Urinary bladder (tissue), 4 donors: ENCODE data around the gene NIM1K. TPM values are rescaled to one million over a fixed set of nuclear protein-coding genes. Genes with fewer than 3 reads are reported as not detected.
A peak's percentile ranks its signal among the peaks of the same experiment; 100 is the strongest.
"Not testable (repeated sequence)": the region's sequence is repeated elsewhere in the genome, so short reads cannot be mapped to it uniquely, and the experiment has no call there.

Source experiments
- DNase-seq: peaks from one replicate; pipeline ENCODE4 v3.0.0-alpha.2; 2015; ENCODE audit errors: extremely low spot score
- H3K27ac ChIP-seq: one replicate; pipeline ENCODE4 v1.5.1; 2013; ENCODE audit warnings: low read depth, mild to moderate bottlenecking, moderate library complexity
- H3K36me3 ChIP-seq: one replicate; pipeline ENCODE4 v1.6.1; 2013; ENCODE audit warnings: mild to moderate bottlenecking, moderate library complexity; ENCODE audit not compliant: insufficient read depth
- H3K4me1 ChIP-seq: one replicate; pipeline ENCODE4 v1.6.1; 2013; ENCODE audit warnings: mild to moderate bottlenecking, moderate library complexity; ENCODE audit not compliant: insufficient read depth
- H3K4me3 ChIP-seq: one replicate; pipeline ENCODE4 v1.5.1; 2013; ENCODE audit warnings: low read depth, low read length
- WGBS: extraction: QIAGEN DNeasy Blood & Tissue Kit; methylation state at CpG from one replicate; pipeline ENCODE4 v1.1.7; 2013; 5-methylcytosine and 5-hydroxymethylcytosine counted together
- polyA plus RNA-seq: library from polyadenylated mRNA; stranded (reverse); fragments of 200-250 nt; gene quantifications from one replicate; pipeline ENCODE4 v1.2.3, GENCODE V29; 2013
- total RNA-seq: library from RNA; depleted of rRNA; stranded (reverse); fragments of >200 nt; gene quantifications from one replicate; pipeline ENCODE4 v1.2.3, GENCODE V29; 2014
- donor health status: healthy with polysubstance abuse.
- donor health status: healthy.

NIM1K gene
- total and polyA plus RNA-seq, 2 donors: 0.53 to 1.3 TPM

- H3K36me3 ChIP-seq: no peaks in the 10 kb centered on the region
- 40% methylated on average over 2 of the region's 2 CpGs for WGBS
- H3K4me3 ChIP-seq: no peak overlapping the region
- H3K27ac ChIP-seq: no peak overlapping the region
- no peaks in the 10 kb centered on the region for H3K4me1 ChIP-seq
- DNase-seq: no peak
Observed at GRCh38 chr5:43255704-43256103, 63.7 kb downstream of the NIM1K start.

GRCh38 chr5:43256261-43256966 is 64.4 kb downstream of the NIM1K start:
- WGBS: 30% methylated on average over 2 of the region's 2 CpGs
- Histone ChIP-seq H3K4me3 (no peak overlapping the region), H3K36me3 (no peaks in the 10 kb centered on the region), H3K27ac (no peak overlapping the region), H3K4me1 (no peaks in the 10 kb centered on the region)
- no peak for DNase-seq

DNA sequence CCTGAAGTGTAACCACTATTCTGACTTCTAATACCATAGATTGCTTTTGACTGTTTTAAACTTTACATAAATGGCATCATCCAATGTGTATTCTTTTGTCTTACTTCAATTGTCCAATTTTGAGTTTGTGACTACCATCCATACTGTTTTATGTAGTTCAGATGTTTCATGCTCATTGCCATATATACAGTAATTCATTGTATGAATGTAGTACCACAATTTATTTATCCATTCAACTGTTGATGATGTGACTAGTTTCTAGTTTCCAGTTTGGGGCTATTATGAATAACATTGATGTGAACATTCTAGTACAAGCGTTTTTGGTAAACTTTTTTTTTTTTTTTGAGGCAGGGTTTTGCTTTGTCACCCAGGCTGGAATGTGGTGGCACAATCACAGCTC is 66.1 kb downstream of the NIM1K start:
- Histone ChIP-seq H3K4me1 (no peaks in the 10 kb centered on the region), H3K36me3 (no peaks in the 10 kb centered on the region), H3K4me3 (no peak overlapping the region), H3K27ac (no peak overlapping the region)
- no peak for DNase-seq
- WGBS: 70% methylated on average over 1 of the region's 1 CpG

GRCh38 chr5:43262269-43262668 is 70.2 kb downstream of the NIM1K start:
- not testable (repeated sequence) for H3K27ac ChIP-seq, H3K4me3 ChIP-seq, H3K36me3 ChIP-seq, H3K4me1 ChIP-seq, DNase-seq
- WGBS: 83% methylated on average over 2 of the region's 2 CpGs

GRCh38 chr5:43268188-43268820 is 76.3 kb downstream of the NIM1K start:
- no peak overlapping the region for H3K27ac ChIP-seq
- no peaks in the 10 kb centered on the region for H3K4me1 ChIP-seq
- 86% methylated on average over 1 of the region's 1 CpG for WGBS
- H3K4me3 ChIP-seq: no peak overlapping the region
- no peak for DNase-seq
- no peaks in the 10 kb centered on the region for H3K36me3 ChIP-seq

DNA sequence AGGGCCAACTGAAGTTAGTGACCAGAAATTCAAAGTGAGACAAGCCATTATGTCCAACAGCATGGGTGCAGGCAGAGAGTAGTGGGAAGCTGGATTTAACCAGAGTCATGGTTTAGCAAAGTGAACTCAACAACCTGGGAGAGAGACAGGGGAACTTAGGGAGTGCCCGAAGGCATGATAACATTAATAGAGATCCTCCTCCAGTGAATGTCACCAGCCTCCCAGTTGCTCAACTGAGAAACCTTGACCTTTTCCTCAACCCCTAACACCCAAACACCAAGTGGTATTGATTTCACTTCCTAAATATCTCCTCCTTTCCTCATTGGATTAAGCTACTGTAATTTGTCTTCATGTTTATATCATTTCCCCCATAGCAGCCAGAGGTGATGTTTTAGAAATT is 78.6 kb downstream of the NIM1K start:
- no peak overlapping the region for H3K27ac ChIP-seq
- WGBS: 92% methylated on average over 1 of the region's 1 CpG
- H3K4me3 ChIP-seq: no peak overlapping the region
- no peak for DNase-seq
- no peaks in the 10 kb centered on the region for H3K36me3 ChIP-seq
- no peaks in the 10 kb centered on the region for H3K4me1 ChIP-seq

- Histone ChIP-seq H3K36me3 (no peaks in the 10 kb centered on the region), H3K4me1 (no peaks in the 10 kb centered on the region), H3K4me3 (no peak overlapping the region), H3K27ac (no peak overlapping the region)
- no peak for DNase-seq
Observed at GRCh38 chr5:43273552-43273951, 81.5 kb downstream of the NIM1K start.

DNA sequence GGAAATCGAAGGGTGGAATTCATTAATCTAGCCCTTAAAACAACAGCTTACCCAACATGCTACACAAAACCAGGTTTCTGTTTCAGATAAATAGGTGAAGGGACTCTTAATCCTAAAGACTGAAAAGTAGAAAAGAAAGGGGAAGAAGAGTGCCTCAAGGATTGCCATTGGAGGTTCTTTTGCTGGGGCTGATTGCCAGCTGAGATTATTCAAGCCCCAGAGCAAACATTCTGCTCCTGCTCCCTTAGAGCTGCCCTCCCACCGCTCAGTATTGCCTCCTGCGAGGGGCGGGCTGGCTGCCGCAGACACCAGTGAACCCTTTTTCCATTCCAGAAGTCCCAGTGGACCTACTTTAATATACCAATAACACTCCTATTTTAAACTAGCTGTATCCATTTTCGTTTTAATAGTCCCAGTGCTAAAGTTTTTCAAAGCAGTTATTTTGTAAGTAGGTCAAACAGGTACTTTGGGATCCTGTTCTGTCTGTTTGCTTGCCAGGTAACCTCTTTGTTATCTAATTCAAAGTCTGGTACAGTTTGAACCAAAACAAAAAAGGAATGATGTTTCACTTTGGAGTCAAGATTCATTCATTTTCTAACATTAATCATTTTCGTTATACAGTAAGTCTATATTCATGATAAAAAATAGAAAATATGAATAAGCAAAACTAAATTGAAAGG is 82.5 kb downstream of the NIM1K start:
- Histone ChIP-seq H3K4me3 (no peak overlapping the region), H3K27ac (no peak overlapping the region), H3K4me1 (no peaks in the 10 kb centered on the region), H3K36me3 (no peaks in the 10 kb centered on the region)
- DNase-seq: peak; percentile 26
- 45% methylated on average over 7 of the region's 7 CpGs for WGBS

DNA sequence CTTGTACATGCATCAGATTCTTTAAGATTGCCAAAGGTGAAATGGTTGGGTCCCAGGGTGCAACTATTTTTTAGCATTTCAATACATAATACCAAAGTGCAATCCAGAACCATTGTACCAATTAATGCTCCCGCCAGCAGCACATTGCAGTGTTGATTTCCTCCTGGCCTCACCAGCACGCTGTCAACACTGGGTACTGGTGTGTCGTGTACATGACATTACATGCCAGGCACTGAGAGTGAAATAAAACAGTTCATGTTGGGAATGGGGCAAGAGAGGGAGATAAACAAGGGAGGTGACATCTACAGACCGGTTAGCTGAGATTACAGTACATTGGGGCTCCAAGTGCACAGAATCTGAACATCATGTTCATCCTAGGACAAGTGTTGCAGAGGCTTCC is 83.4 kb downstream of the NIM1K start:
- H3K4me3 ChIP-seq: no peak overlapping the region
- 63% methylated on average over 4 of the region's 4 CpGs for WGBS
- DNase-seq: no peak

GRCh38 chr5:43279548-43280274 is 87.7 kb downstream of the NIM1K start:
- no peak overlapping the region for H3K4me3 ChIP-seq
- H3K36me3 ChIP-seq: no peaks in the 10 kb centered on the region
- H3K27ac ChIP-seq: no peak overlapping the region
- no peaks in the 10 kb centered on the region for H3K4me1 ChIP-seq
- no peak for DNase-seq
- WGBS: 89% methylated on average over 12 of the region's 12 CpGs

More for the DNA sequence above, 83.4 kb downstream of the NIM1K start:
- Histone ChIP-seq H3K4me1 (no peaks in the 10 kb centered on the region), H3K36me3 (no peaks in the 10 kb centered on the region), H3K27ac (no peak overlapping the region)

DNA sequence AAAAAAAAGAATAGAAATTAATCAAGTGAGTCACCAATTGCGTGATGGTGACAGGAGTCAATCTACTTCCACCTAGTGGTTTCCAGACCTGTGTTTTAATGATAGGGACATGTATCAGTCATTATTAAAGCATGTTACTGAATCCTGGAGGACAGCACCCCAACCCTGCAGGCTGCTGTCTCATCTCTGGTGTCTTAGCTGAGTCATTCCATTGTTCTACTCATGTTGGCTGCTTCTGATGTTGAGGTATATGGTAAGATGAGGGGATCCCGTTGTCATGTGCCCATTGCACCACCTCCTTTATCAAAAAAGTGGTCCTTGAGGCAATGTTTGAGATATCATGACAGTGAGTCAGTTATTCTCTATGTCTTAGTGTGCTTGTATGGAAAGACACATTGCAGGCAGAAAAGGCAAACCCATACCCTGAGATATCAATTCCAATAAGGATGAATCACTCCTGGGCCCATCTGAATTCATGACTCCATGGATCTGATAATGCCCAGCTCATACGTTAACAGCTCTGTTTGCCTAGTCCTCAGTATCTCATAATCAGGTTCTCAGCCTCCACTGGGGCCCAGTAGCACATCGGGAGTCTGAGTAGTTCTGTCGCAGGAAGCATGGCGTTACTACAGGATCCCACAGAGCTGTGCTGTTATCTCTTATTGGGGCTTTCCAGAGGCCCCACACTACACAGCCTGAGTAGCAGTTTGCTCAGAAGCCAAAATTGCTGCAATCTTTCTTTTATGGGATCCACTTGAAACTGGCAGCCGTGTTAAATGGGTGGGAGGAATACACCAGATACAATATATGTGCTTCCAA is 90.0 kb downstream of the NIM1K start:
- 72% methylated on average over 7 of the region's 7 CpGs for WGBS
- H3K27ac ChIP-seq: no peak overlapping the region

GRCh38 chr5:43286623-43287022 is 94.6 kb downstream of the NIM1K start:
- no peaks in the 10 kb centered on the region for H3K4me1 ChIP-seq
- H3K4me3 ChIP-seq: no peak overlapping the region
- H3K36me3 ChIP-seq: peaks cover 2% of the 10 kb centered on the region
- no peak overlapping the region for H3K27ac ChIP-seq
- DNase-seq: no peak

More for the DNA sequence above, 90.0 kb downstream of the NIM1K start:
- DNase-seq: no peak
- no peaks in the 10 kb centered on the region for H3K4me1 ChIP-seq
- no peaks in the 10 kb centered on the region for H3K36me3 ChIP-seq
- no peak overlapping the region for H3K4me3 ChIP-seq

GRCh38 chr5:43287493-43287892 is 95.5 kb downstream of the NIM1K start:
- Histone ChIP-seq H3K4me3 (no peak overlapping the region), H3K36me3 (peaks cover 4% of the 10 kb centered on the region), H3K27ac (no peak overlapping the region), H3K4me1 (no peaks in the 10 kb centered on the region)
- WGBS: 98% methylated on average over 4 of the region's 4 CpGs
- no peak for DNase-seq
